GM12892 (cell line): ENCODE results near the gene PPP2R5C.
"Not testable (repeated sequence)": the region's sequence is repeated elsewhere in the genome, so short reads cannot be mapped to it uniquely, and the experiment has no call there.

ENCODE experiments used
- DNase-seq: peaks from one replicate; pipeline ENCODE4 v3.0.0; 2011; ENCODE audit not compliant: insufficient read length
- FAIRE-seq: peaks from 2 replicates; lab custom pipeline; 2011; peaks lifted over from hg19 to GRCh38; lab: Jason Lieb, UNC
- POLR2A ChIP-seq: IDR thresholded peaks from 2 replicates; pipeline ENCODE4 v1.6.1; 2011; ENCODE audit warnings: low read depth, low read length, control low read depth
- POLR2AphosphoS5 ChIP-seq: IDR thresholded peaks from 2 replicates; pipeline ENCODE4 v1.6.1; 2011; ENCODE audit warnings: low read depth, low read length, control low read depth
- TAF1 ChIP-seq: IDR thresholded peaks from 2 replicates; pipeline ENCODE4 v1.6.1; 2011; ENCODE audit warnings: low read depth, mild to moderate bottlenecking, control low read depth, low read length, borderline replicate concordance

Gene PPP2R5C

GRCh38 chr14:101968186-101968585, 206.7 kb downstream of the PPP2R5C start:
- FAIRE-seq (no peak), DNase-seq (no peak)
- TF ChIP-seq TAF1, result no peak
- no peak for TF ChIP-seq POLR2A
- TF ChIP-seq POLR2AphosphoS5, result no peak

- no peak for FAIRE-seq
- no peak for DNase-seq
- no peak for TF ChIP-seq TAF1
- TF ChIP-seq POLR2AphosphoS5, result no peak
- no peak for TF ChIP-seq POLR2A
Observed at GRCh38 chr14:101969481-101969880, 208.0 kb downstream of the PPP2R5C start.

- DNase-seq, result no peak
- no peak for TF ChIP-seq POLR2A
- no peak for TF ChIP-seq POLR2AphosphoS5
- no peak for TF ChIP-seq TAF1
- no peak for FAIRE-seq
Observed at GRCh38 chr14:101970830-101971400, 209.4 kb downstream of the PPP2R5C start.

- not testable (repeated sequence) for DNase-seq, FAIRE-seq
Observed at GRCh38 chr14:101971458-101971857, 209.9 kb downstream of the PPP2R5C start.

GRCh38 chr14:101972126-101972866, 210.8 kb downstream of the PPP2R5C start:
- FAIRE-seq (no peak), DNase-seq (no peak)
- TF ChIP-seq TAF1, result no peak
- TF ChIP-seq POLR2AphosphoS5, result no peak
- no peak for TF ChIP-seq POLR2A

- DNase-seq, result no peak
- FAIRE-seq, result no peak
Observed at GRCh38 chr14:101973356-101973755, 211.8 kb downstream of the PPP2R5C start.

GRCh38 chr14:101975231-101975630, 213.7 kb downstream of the PPP2R5C start:
- no peak for DNase-seq
- TF ChIP-seq POLR2AphosphoS5, result no peak
- TF ChIP-seq TAF1, result no peak
- no peak for TF ChIP-seq POLR2A
- FAIRE-seq, result no peak

More at GRCh38 chr14:101973356-101973755, 211.8 kb downstream of the PPP2R5C start:
- TF ChIP-seq TAF1 (no peak), POLR2A (no peak), POLR2AphosphoS5 (no peak)
